ENCODE results near the gene CREB3L2.

The CREB3L2 gene

GRCh38 chr7:137942484-137943115 lies 59.3 kb downstream of the CREB3L2 start:
- Histone ChIP-seq H3K27ac (ENCODE audit: low read depth, low read length) (no peak overlapping the region), H3K27me3 (ENCODE audit: control insufficient read depth, insufficient read depth, low read length) (no peaks in the 10 kb centered on the region), H3K9me3 (ENCODE audit: control insufficient read depth, insufficient read depth, low read length) (no peaks in the 10 kb centered on the region), H3K9ac (ENCODE audit: low read depth, low read length) (no peak overlapping the region), H3K36me3 (ENCODE audit: control insufficient read depth, insufficient read depth, low read length) (no peaks in the 10 kb centered on the region), H3K4me3 (ENCODE audit: low read depth, low read length) (no peak overlapping the region), H3K4me1 (ENCODE audit: control insufficient read depth, insufficient read depth, low read length) (peaks cover 24% of the 10 kb centered on the region)

- Histone ChIP-seq H3K27ac (ENCODE audit: low read depth, low read length) (no peak overlapping the region), H3K9ac (ENCODE audit: low read depth, low read length) (no peak overlapping the region), H3K27me3 (ENCODE audit: control insufficient read depth, insufficient read depth, low read length) (no peaks in the 10 kb centered on the region), H3K4me1 (ENCODE audit: control insufficient read depth, insufficient read depth, low read length) (peaks cover 40% of the 10 kb centered on the region), H3K36me3 (ENCODE audit: control insufficient read depth, insufficient read depth, low read length) (no peaks in the 10 kb centered on the region), H3K4me3 (ENCODE audit: low read depth, low read length) (no peak overlapping the region), H3K9me3 (ENCODE audit: control insufficient read depth, insufficient read depth, low read length) (no peaks in the 10 kb centered on the region)
These were observed 61.0 kb downstream of the CREB3L2 start for GRCh38 chr7:137940656-137941518.

- Histone ChIP-seq H3K27ac (ENCODE audit: low read depth, low read length) (no peak overlapping the region), H3K4me3 (ENCODE audit: low read depth, low read length) (no peak overlapping the region)
These were observed 61.7 kb downstream of the CREB3L2 start for GRCh38 chr7:137940218-137940617.

GRCh38 chr7:137937202-137937560 lies 64.7 kb downstream of the CREB3L2 start:
- no peak overlapping the region for H3K4me3 ChIP-seq (ENCODE audit: low read depth, low read length)
- H3K27me3 ChIP-seq (ENCODE audit: control insufficient read depth, insufficient read depth, low read length), result no peaks in the 10 kb centered on the region
- no peak overlapping the region for H3K27ac ChIP-seq (ENCODE audit: low read depth, low read length)
- no peaks in the 10 kb centered on the region for H3K36me3 ChIP-seq (ENCODE audit: control insufficient read depth, insufficient read depth, low read length)
- no peak overlapping the region for H3K9ac ChIP-seq (ENCODE audit: low read depth, low read length)
- peaks cover 25% of the 10 kb centered on the region for H3K4me1 ChIP-seq (ENCODE audit: control insufficient read depth, insufficient read depth, low read length)
- H3K9me3 ChIP-seq (ENCODE audit: control insufficient read depth, insufficient read depth, low read length), result no peaks in the 10 kb centered on the region

More at GRCh38 chr7:137940218-137940617, 61.7 kb downstream of the CREB3L2 start:
- Histone ChIP-seq H3K36me3 (ENCODE audit: control insufficient read depth, insufficient read depth, low read length) (no peaks in the 10 kb centered on the region), H3K9me3 (ENCODE audit: control insufficient read depth, insufficient read depth, low read length) (no peaks in the 10 kb centered on the region), H3K4me1 (ENCODE audit: control insufficient read depth, insufficient read depth, low read length) (peaks cover 41% of the 10 kb centered on the region), H3K27me3 (ENCODE audit: control insufficient read depth, insufficient read depth, low read length) (no peaks in the 10 kb centered on the region), H3K9ac (ENCODE audit: low read depth, low read length) (no peak overlapping the region)

GRCh38 chr7:137936509-137937201 lies 65.2 kb downstream of the CREB3L2 start:
- Histone ChIP-seq H3K36me3 (ENCODE audit: control insufficient read depth, insufficient read depth, low read length) (no peaks in the 10 kb centered on the region), H3K9me3 (ENCODE audit: control insufficient read depth, insufficient read depth, low read length) (no peaks in the 10 kb centered on the region), H3K4me1 (ENCODE audit: control insufficient read depth, insufficient read depth, low read length) (peaks cover 25% of the 10 kb centered on the region), H3K4me3 (ENCODE audit: low read depth, low read length) (no peak overlapping the region), H3K27ac (ENCODE audit: low read depth, low read length) (no peak overlapping the region), H3K27me3 (ENCODE audit: control insufficient read depth, insufficient read depth, low read length) (no peaks in the 10 kb centered on the region), H3K9ac (ENCODE audit: low read depth, low read length) (no peak overlapping the region)

- Histone ChIP-seq H3K4me1 (ENCODE audit: control insufficient read depth, insufficient read depth, low read length) (peaks cover 25% of the 10 kb centered on the region), H3K9ac (ENCODE audit: low read depth, low read length) (no peak overlapping the region), H3K27me3 (ENCODE audit: control insufficient read depth, insufficient read depth, low read length) (no peaks in the 10 kb centered on the region), H3K9me3 (ENCODE audit: control insufficient read depth, insufficient read depth, low read length) (no peaks in the 10 kb centered on the region), H3K4me3 (ENCODE audit: low read depth, low read length) (no peak overlapping the region), H3K36me3 (ENCODE audit: control insufficient read depth, insufficient read depth, low read length) (no peaks in the 10 kb centered on the region), H3K27ac (ENCODE audit: low read depth, low read length) (no peak overlapping the region)
These were observed 65.9 kb downstream of the CREB3L2 start for GRCh38 chr7:137935884-137936508.

GRCh38 chr7:137934941-137935883 lies 66.7 kb downstream of the CREB3L2 start:
- H3K27me3 ChIP-seq (ENCODE audit: control insufficient read depth, insufficient read depth, low read length), result no peaks in the 10 kb centered on the region
- H3K4me1 ChIP-seq (ENCODE audit: control insufficient read depth, insufficient read depth, low read length), result peaks cover 25% of the 10 kb centered on the region
- H3K36me3 ChIP-seq (ENCODE audit: control insufficient read depth, insufficient read depth, low read length), result no peaks in the 10 kb centered on the region
- no peak overlapping the region for H3K4me3 ChIP-seq (ENCODE audit: low read depth, low read length)
- no peak overlapping the region for H3K27ac ChIP-seq (ENCODE audit: low read depth, low read length)
- no peak overlapping the region for H3K9ac ChIP-seq (ENCODE audit: low read depth, low read length)
- no peaks in the 10 kb centered on the region for H3K9me3 ChIP-seq (ENCODE audit: control insufficient read depth, insufficient read depth, low read length)

- Histone ChIP-seq H3K9ac (ENCODE audit: low read depth, low read length) (no peak overlapping the region), H3K27ac (ENCODE audit: low read depth, low read length) (no peak overlapping the region), H3K36me3 (ENCODE audit: control insufficient read depth, insufficient read depth, low read length) (no peaks in the 10 kb centered on the region), H3K9me3 (ENCODE audit: control insufficient read depth, insufficient read depth, low read length) (no peaks in the 10 kb centered on the region), H3K4me1 (ENCODE audit: control insufficient read depth, insufficient read depth, low read length) (peaks cover 25% of the 10 kb centered on the region), H3K27me3 (ENCODE audit: control insufficient read depth, insufficient read depth, low read length) (no peaks in the 10 kb centered on the region), H3K4me3 (ENCODE audit: low read depth, low read length) (no peak overlapping the region)
These were observed 67.6 kb downstream of the CREB3L2 start for GRCh38 chr7:137934176-137934826.

- H3K4me3 ChIP-seq (ENCODE audit: low read depth, low read length), result no peak overlapping the region
- H3K9ac ChIP-seq (ENCODE audit: low read depth, low read length), result no peak overlapping the region
- no peaks in the 10 kb centered on the region for H3K9me3 ChIP-seq (ENCODE audit: control insufficient read depth, insufficient read depth, low read length)
- H3K36me3 ChIP-seq (ENCODE audit: control insufficient read depth, insufficient read depth, low read length), result no peaks in the 10 kb centered on the region
- H3K4me1 ChIP-seq (ENCODE audit: control insufficient read depth, insufficient read depth, low read length), result peaks cover 25% of the 10 kb centered on the region
- H3K27me3 ChIP-seq (ENCODE audit: control insufficient read depth, insufficient read depth, low read length), result no peaks in the 10 kb centered on the region
- H3K27ac ChIP-seq (ENCODE audit: low read depth, low read length), result no peak overlapping the region
These were observed 68.4 kb downstream of the CREB3L2 start for GRCh38 chr7:137933270-137934017.

Data from HUES48 (cell line).